Endothelial cell (in vitro differentiated cells): ENCODE results near the gene INO80. TPM values are rescaled to one million over a fixed set of nuclear protein-coding genes. Genes with fewer than 3 reads are reported as not detected.

Experiments
- DNase-seq: peaks from one replicate; pipeline ENCODE4 v3.0.0; 2021; ENCODE audit warnings: low spot score
- H3K27ac Mint-ChIP-seq: one replicate; pipeline ENCODE4 v1.8.0; 2021; ENCODE audit warnings: mixed read lengths, inconsistent platforms; ENCODE audit not compliant: unreplicated experiment
- H3K27me3 Mint-ChIP-seq: one replicate; pipeline ENCODE4 v1.8.0; 2021; ENCODE audit warnings: mild to moderate bottlenecking, moderate library complexity, mixed read lengths, inconsistent platforms; ENCODE audit not compliant: unreplicated experiment
- H3K36me3 Mint-ChIP-seq: one replicate; pipeline ENCODE4 v1.8.0; 2021; ENCODE audit warnings: mild to moderate bottlenecking, low read depth, mixed read lengths, inconsistent platforms; ENCODE audit not compliant: unreplicated experiment
- H3K4me1 Mint-ChIP-seq: one replicate; pipeline ENCODE4 v1.8.0; 2021; ENCODE audit warnings: mild to moderate bottlenecking, mixed read lengths, inconsistent platforms; ENCODE audit not compliant: unreplicated experiment
- H3K4me3 Mint-ChIP-seq: one replicate; pipeline ENCODE4 v1.8.0; 2021; ENCODE audit warnings: mild to moderate bottlenecking, mixed read lengths, inconsistent platforms; ENCODE audit not compliant: unreplicated experiment
- H3K9me3 Mint-ChIP-seq: one replicate; pipeline ENCODE4 v1.8.0; 2021; ENCODE audit warnings: mixed read lengths, inconsistent platforms; ENCODE audit not compliant: unreplicated experiment
- total RNA-seq: library from RNA; stranded (reverse); fragmentation: NEBNext Ultra II Directional; extraction: Animal tissue kit (Norgen Biotek cat#: 25700); gene quantifications from one replicate; pipeline ENCODE4 v1.2.1, GENCODE V29; 2021; ENCODE audit not compliant: unreplicated experiment
- TF ChIP-seq, protein P1 (sequence below): fragments of 200-600 bp; sonication (generic); IDR thresholded peaks from one replicate; pipeline ENCODE4 v1.5.0; 2021; ENCODE audit warnings: antibody characterized with exemption; ENCODE audit not compliant: unreplicated experiment

Gene INO80
- total RNA-seq, 1 donor from 2014 or later = 26.6 TPM

DNA sequence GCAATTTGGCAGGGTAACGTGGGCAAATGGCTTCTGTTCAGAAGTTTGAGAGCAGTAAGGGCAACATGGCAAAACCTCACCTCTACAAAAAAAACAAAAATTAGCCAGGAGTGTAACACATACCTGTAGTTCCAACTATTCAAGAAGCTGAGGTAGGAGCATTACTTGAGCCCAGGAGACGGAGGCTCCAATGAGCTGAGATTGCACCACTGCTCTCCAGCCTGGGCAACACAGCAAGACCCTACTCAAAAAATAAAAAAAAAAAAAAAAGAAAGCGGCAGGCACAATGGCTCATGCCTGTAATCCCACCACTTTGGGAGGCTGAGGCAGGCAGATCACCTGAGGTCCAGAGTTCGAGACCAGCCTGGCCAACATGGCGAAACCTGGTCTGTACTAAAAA, 5.9 kb upstream of the INO80 start:
- TF ChIP-seq, protein P1, sequence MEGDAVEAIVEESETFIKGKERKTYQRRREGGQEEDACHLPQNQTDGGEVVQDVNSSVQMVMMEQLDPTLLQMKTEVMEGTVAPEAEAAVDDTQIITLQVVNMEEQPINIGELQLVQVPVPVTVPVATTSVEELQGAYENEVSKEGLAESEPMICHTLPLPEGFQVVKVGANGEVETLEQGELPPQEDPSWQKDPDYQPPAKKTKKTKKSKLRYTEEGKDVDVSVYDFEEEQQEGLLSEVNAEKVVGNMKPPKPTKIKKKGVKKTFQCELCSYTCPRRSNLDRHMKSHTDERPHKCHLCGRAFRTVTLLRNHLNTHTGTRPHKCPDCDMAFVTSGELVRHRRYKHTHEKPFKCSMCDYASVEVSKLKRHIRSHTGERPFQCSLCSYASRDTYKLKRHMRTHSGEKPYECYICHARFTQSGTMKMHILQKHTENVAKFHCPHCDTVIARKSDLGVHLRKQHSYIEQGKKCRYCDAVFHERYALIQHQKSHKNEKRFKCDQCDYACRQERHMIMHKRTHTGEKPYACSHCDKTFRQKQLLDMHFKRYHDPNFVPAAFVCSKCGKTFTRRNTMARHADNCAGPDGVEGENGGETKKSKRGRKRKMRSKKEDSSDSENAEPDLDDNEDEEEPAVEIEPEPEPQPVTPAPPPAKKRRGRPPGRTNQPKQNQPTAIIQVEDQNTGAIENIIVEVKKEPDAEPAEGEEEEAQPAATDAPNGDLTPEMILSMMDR = no peak
- H3K27ac Mint-ChIP-seq = no peak overlapping the region
- no peaks in the 10 kb centered on the region for H3K36me3 Mint-ChIP-seq
- peaks cover 5% of the 10 kb centered on the region for H3K4me1 Mint-ChIP-seq
- H3K27me3 Mint-ChIP-seq = peaks cover 4% of the 10 kb centered on the region
- no peaks in the 10 kb centered on the region for H3K9me3 Mint-ChIP-seq
- DNase-seq = no peak
- no peak overlapping the region for H3K4me3 Mint-ChIP-seq

DNA sequence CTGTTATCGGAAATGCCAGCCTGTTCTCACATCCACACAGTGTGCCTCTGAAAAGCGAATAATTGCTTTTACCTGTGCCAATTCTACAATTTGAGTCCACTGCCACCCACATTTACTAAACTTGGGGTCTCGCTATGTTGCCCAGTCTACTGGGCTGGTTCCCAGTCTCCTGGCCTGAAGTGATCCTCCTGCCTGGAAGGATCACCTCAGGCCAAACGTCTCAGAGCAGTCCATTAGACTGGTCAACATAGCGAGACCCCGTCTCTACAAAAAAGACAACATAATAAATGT, 827 bp upstream of the INO80 start:
- Mint-ChIP-seq H3K27ac (peak overlapping the region; percentile 97), H3K36me3 (no peaks in the 10 kb centered on the region), H3K4me1 (peaks cover 9% of the 10 kb centered on the region), H3K4me3 (peak overlapping the region; percentile 90), H3K9me3 (no peaks in the 10 kb centered on the region), H3K27me3 (peaks cover 7% of the 10 kb centered on the region)
- no peak for DNase-seq
- TF ChIP-seq, protein P1 = no peak

- Mint-ChIP-seq H3K27me3 (peaks cover 7% of the 10 kb centered on the region), H3K4me1 (peaks cover 9% of the 10 kb centered on the region), H3K9me3 (no peaks in the 10 kb centered on the region), H3K36me3 (no peaks in the 10 kb centered on the region), H3K27ac (peak overlapping the region; percentile 96), H3K4me3 (peak overlapping the region; percentile 99)
- peak; percentile 38 for DNase-seq
- TF ChIP-seq, protein P1 = no peak
Observed at GRCh38 chr15:41115652-41116115, 396 bp downstream of the INO80 start.

GRCh38 chr15:41115161-41115651, 874 bp downstream of the INO80 start:
- H3K36me3 Mint-ChIP-seq = no peaks in the 10 kb centered on the region
- peaks cover 9% of the 10 kb centered on the region for H3K4me1 Mint-ChIP-seq
- peak; percentile 4 for DNase-seq
- H3K4me3 Mint-ChIP-seq = peak overlapping the region; percentile 99
- no peaks in the 10 kb centered on the region for H3K9me3 Mint-ChIP-seq
- peak overlapping the region; percentile 96 for H3K27ac Mint-ChIP-seq
- peaks cover 7% of the 10 kb centered on the region for H3K27me3 Mint-ChIP-seq
- TF ChIP-seq, protein P1 = no peak

DNA sequence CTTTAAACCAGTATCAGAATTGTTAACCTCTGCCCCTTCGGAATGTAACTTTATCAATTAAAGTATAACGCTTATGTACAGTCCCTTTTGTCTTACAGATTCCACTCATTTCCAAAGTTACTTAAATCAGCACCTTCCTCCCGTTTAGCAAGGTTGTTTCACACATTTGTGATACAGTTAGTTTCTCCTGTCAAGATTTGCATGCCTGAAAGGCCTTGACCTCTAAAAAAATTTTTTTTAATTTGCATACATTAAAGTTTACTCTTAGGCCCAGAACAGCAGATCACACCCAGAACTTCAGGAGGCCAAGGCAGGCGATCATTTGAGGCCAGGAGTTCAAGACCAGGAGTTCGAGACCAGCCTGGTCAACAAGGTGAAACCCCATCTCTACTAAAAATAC, 9.1 kb downstream of the INO80 start:
- no peak for DNase-seq
- TF ChIP-seq, protein P1 = no peak
- Mint-ChIP-seq H3K4me1 (no peaks in the 10 kb centered on the region), H3K4me3 (no peak overlapping the region), H3K27me3 (no peaks in the 10 kb centered on the region), H3K9me3 (no peaks in the 10 kb centered on the region), H3K27ac (no peak overlapping the region), H3K36me3 (peaks cover 3% of the 10 kb centered on the region)
